ENCODE results near the gene SMPDL3A.

DNA sequence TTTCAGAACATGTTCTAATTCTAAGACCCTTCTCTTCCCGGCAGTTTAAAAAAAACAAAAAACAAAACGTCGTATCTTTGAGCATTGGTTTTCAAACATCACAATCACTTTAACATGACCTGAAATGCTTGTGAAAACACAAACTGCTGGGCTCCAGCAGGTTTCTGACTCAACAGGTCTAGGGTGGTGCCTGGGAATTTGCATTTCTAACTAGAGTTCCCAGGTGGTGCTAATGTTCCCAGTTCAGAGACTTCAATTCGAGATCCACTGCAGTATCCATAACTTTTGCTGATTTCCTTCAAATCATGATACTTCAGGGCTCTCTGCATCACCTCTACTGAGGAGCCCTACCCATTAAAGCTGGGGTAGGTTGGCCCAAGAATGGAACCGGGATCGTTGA is 850 bp upstream of the SMPDL3A start:
- TF ChIP-seq, protein P1, sequence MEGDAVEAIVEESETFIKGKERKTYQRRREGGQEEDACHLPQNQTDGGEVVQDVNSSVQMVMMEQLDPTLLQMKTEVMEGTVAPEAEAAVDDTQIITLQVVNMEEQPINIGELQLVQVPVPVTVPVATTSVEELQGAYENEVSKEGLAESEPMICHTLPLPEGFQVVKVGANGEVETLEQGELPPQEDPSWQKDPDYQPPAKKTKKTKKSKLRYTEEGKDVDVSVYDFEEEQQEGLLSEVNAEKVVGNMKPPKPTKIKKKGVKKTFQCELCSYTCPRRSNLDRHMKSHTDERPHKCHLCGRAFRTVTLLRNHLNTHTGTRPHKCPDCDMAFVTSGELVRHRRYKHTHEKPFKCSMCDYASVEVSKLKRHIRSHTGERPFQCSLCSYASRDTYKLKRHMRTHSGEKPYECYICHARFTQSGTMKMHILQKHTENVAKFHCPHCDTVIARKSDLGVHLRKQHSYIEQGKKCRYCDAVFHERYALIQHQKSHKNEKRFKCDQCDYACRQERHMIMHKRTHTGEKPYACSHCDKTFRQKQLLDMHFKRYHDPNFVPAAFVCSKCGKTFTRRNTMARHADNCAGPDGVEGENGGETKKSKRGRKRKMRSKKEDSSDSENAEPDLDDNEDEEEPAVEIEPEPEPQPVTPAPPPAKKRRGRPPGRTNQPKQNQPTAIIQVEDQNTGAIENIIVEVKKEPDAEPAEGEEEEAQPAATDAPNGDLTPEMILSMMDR (IDR thresholded peaks at IDR 0.05): no peak
- no peak for TF ChIP-seq EP300 (IDR thresholded peaks at IDR 0.05)
- no peak for TF ChIP-seq POLR2A (IDR thresholded peaks at IDR 0.05)
